ENCODE results near the gene GABRD. TPM values are rescaled to one million over a fixed set of nuclear protein-coding genes. Genes with fewer than 3 reads are reported as not detected.

The GABRD gene
- total and polyA plus RNA-seq, 2 experiments from 2014 or later: not detected

DNA sequence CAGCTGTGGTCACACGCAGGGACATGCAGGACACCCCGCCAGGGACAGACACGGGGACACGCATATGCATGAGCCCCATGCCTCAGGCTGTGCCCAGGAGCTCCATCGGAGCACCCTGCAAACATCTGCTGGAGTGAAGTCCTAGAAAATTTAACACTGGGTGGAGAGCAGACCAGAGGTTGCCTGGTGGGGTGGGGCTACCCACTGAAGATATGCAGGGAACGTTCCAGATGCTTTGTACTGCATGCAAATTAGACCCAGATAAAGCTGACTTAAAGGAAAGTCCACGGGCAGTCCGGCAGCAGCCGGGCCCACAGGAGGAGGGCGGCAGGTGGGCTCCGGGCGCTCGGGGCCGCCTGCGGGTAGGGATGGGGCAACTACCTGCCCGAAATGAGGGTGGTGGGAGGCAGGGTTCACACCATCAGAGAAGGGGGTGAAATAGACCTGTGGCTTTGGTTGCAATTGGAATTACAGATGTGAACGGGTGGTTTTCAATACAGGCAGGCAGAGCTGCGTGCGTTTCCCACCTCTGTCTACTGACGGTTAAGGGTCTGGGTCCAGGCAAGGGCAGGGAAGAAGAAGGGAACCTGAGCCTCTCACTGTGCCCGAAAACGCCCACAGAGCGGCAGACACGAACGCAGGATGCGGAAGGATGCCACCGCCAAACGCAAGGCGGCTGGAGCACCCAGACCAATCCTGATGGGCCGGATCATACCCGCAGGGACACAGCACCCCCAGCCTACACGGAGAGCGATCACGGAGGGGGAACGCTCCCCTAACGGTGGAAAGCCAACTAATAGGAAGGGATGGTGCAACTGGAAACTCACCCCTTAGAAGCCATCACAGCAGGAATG lies 36.5 kb upstream of the GABRD start:
- TF ChIP-seq EZH2phosphoT487 (IDR thresholded peaks at IDR 0.05; ENCODE audit: insufficient read depth, low read depth): no peak
- no peak for TF ChIP-seq EZH2 (IDR thresholded peaks at IDR 0.05; ENCODE audit: insufficient read depth, poor library complexity, severe bottlenecking)
- no peaks in the 10 kb centered on the region for H3K9me3 ChIP-seq (ENCODE audit: low read depth)
- H3F3A ChIP-seq (ENCODE audit: insufficient read depth): no peaks in the 10 kb centered on the region
- in situ Hi-C loops (cut with MboI): no loop called here
- no peak overlapping the region for H3K9ac ChIP-seq
- H3K79me2 ChIP-seq (ENCODE audit: insufficient read depth): no peaks in the 10 kb centered on the region
- no peaks in the 10 kb centered on the region for H4K20me1 ChIP-seq (ENCODE audit: insufficient read depth)
- no peaks in the 10 kb centered on the region for H3K36me3 ChIP-seq (ENCODE audit: low read depth)
- no peak overlapping the region for H3K27ac ChIP-seq
- no peak overlapping the region for H2AFZ ChIP-seq
- H3K27me3 ChIP-seq (replicated peaks; ENCODE audit: insufficient read depth): no peaks in the 10 kb centered on the region; the same call in 1 of the 2 replicates
- no peaks in the 10 kb centered on the region for H3K9me2 ChIP-seq (ENCODE audit: insufficient read depth)
- H3K4me1 ChIP-seq (ENCODE audit: insufficient read depth): no peaks in the 10 kb centered on the region
- DNase-seq: no peak
- WGBS, 2 experiments (ENCODE audit: low coverage in 1 of 2, low lambda C conversion rate in 2 of 2, missing lambda C conversion rate in 2 of 2): 46 to 52% methylated on average over 36 of the region's 36 CpGs
- no peak overlapping the region for H3K4me2 ChIP-seq (ENCODE audit: unreplicated experiment)
- no peak overlapping the region for H3K4me3 ChIP-seq

DNA sequence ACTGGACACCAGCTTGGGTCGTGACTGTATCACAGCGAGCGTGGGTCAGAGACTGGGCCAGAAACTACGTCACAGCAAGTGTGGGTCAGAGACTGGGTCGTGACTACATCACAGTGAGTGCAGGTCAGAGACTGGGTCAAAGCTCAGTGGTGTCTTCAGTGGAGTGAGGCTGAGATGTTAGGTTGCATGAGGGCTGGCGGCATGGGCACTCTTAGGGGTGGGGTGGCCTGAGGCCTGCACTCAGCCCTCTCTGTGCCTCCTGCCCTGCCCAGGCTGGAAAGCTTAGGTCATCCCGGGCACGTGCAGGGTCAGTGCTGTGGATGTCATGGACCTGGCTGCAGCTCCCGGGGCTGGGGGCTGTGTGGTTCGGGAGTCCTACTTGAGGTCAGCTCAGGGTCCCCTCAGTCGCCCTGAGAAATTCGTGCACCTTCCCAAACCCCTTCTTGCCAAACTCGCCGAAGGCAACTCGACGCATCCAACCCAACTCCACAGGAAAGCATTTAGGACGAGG lies 34.5 kb upstream of the GABRD start:
- H3K9me3 ChIP-seq (ENCODE audit: low read depth): no peaks in the 10 kb centered on the region
- H3K4me3 ChIP-seq: no peak overlapping the region
- H3K9me2 ChIP-seq (ENCODE audit: insufficient read depth): no peaks in the 10 kb centered on the region
- TF ChIP-seq EZH2 (IDR thresholded peaks at IDR 0.05; ENCODE audit: insufficient read depth, poor library complexity, severe bottlenecking) (no peak), EZH2phosphoT487 (IDR thresholded peaks at IDR 0.05; ENCODE audit: insufficient read depth, low read depth) (no peak)
- H3K9ac ChIP-seq: no peak overlapping the region
- no peaks in the 10 kb centered on the region for H3K79me2 ChIP-seq (ENCODE audit: insufficient read depth)
- WGBS, 2 experiments (ENCODE audit: low coverage in 1 of 2, low lambda C conversion rate in 2 of 2, missing lambda C conversion rate in 2 of 2): 69% methylated on average over 17 of the region's 17 CpGs
- no peak overlapping the region for H3K27ac ChIP-seq
- H2AFZ ChIP-seq: no peak overlapping the region
- H3K4me1 ChIP-seq (ENCODE audit: insufficient read depth): no peaks in the 10 kb centered on the region; the same call in 1 of the 2 replicates
- no peak for DNase-seq
- no peaks in the 10 kb centered on the region for H3F3A ChIP-seq (ENCODE audit: insufficient read depth)
- H3K4me2 ChIP-seq (ENCODE audit: unreplicated experiment): no peak overlapping the region
- H3K36me3 ChIP-seq (ENCODE audit: low read depth): no peaks in the 10 kb centered on the region
- H4K20me1 ChIP-seq (ENCODE audit: insufficient read depth): no peaks in the 10 kb centered on the region
- in situ Hi-C loops (cut with MboI): no loop called here
- no peaks in the 10 kb centered on the region for H3K27me3 ChIP-seq (replicated peaks; ENCODE audit: insufficient read depth)

DNA sequence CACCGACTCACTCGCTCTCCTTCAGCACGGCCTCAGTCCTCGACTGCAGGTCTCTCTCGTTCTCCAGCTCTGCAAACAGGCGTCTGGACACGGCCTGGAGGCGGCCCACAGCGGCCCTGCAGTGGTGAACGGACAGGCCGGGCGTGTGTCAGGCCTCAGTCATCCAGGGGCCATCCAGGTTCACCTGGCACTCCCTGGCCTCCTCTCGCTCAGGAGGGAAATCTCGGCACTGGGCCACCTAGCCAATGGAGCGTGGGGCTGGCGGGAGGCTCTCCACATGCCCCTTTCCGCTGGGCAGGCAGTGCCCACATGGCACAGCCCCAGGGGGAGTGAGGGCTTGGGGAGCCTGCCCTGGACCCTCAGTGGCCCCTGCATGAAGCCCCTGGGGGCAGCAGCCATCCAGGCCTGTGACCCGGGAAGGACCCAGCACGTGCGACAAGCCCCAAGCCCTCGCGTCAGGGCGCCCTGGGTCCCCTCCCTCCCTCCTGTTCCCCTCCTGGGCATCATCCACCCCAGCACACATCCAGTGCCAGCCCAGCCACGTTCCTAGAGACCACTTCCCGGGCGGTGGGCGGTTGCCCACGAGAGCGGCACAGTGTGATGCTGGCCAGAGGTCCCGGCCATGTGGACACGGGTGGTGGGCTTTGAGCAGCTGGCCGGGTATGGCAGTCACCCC lies 33.6 kb upstream of the GABRD start:
- Histone ChIP-seq H3K27me3 (replicated peaks; ENCODE audit: insufficient read depth) (no peaks in the 10 kb centered on the region), H3K9me3 (ENCODE audit: low read depth) (no peaks in the 10 kb centered on the region), H3K79me2 (ENCODE audit: insufficient read depth) (no peaks in the 10 kb centered on the region), H3K4me3 (no peak overlapping the region), H3K9ac (no peak overlapping the region), H3K27ac (no peak overlapping the region), H3K9me2 (ENCODE audit: insufficient read depth) (no peaks in the 10 kb centered on the region), H2AFZ (no peak overlapping the region), H3F3A (ENCODE audit: insufficient read depth) (no peaks in the 10 kb centered on the region), H4K20me1 (ENCODE audit: insufficient read depth) (no peaks in the 10 kb centered on the region), H3K4me1 (ENCODE audit: insufficient read depth) (peaks cover 3% of the 10 kb centered on the region; the same call in 1 of the 2 replicates), H3K4me2 (ENCODE audit: unreplicated experiment) (no peak overlapping the region), H3K36me3 (ENCODE audit: low read depth) (no peaks in the 10 kb centered on the region)
- WGBS, 2 experiments (ENCODE audit: low coverage in 1 of 2, low lambda C conversion rate in 2 of 2, missing lambda C conversion rate in 2 of 2): 80 to 82% methylated on average over 26 to 29 of the region's 32 CpGs
- in situ Hi-C loops (cut with MboI): no loop called here
- TF ChIP-seq EZH2phosphoT487 (IDR thresholded peaks at IDR 0.05; ENCODE audit: insufficient read depth, low read depth) (no peak), EZH2 (IDR thresholded peaks at IDR 0.05; ENCODE audit: insufficient read depth, poor library complexity, severe bottlenecking) (no peak)
- no peak for DNase-seq

DNA sequence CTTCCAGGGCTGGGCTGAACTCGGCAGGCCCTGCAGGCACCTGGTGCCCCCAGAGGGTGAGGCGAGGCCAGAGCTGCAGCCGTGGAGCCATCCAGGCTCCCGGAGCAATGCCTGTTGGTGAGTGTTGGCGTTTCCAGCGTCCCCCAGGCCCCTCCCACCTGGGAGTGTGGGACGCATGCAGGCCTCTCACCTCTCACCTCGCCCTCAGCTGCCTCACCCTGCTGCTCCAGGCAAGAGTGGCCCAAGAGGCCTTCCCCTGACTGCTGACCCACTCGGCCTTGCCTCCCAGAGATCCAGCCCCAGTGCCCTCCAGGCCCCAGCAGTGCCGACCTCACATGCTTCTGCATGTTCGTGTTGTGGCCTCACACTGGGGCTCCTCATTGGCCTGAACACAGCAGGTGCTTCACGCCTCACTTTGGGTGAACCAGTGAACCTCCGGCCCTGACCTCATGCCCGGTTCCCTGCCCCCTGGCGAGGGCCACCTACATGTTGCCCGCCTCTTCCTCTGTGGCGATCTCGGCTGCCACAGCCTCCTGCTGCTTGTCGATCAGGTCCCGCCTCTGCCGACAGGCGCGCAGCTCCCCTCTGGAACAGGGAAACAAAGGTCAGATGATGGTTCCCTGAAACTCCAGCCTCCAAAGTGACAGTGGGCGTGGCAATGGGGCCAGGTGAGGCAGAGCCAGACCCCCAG lies 32.5 kb upstream of the GABRD start:
- in situ Hi-C loops (cut with MboI): no loop called here
- Histone ChIP-seq H3K4me1 (ENCODE audit: insufficient read depth) (peaks cover 3% of the 10 kb centered on the region; the same call in 1 of the 2 replicates), H3K4me3 (no peak overlapping the region), H4K20me1 (ENCODE audit: insufficient read depth) (no peaks in the 10 kb centered on the region), H3K9me2 (ENCODE audit: insufficient read depth) (no peaks in the 10 kb centered on the region), H3K4me2 (ENCODE audit: unreplicated experiment) (no peak overlapping the region), H3F3A (ENCODE audit: insufficient read depth) (no peaks in the 10 kb centered on the region), H3K27ac (no peak overlapping the region), H3K36me3 (ENCODE audit: low read depth) (no peaks in the 10 kb centered on the region), H3K79me2 (ENCODE audit: insufficient read depth) (no peaks in the 10 kb centered on the region), H3K9ac (no peak overlapping the region), H3K27me3 (replicated peaks; ENCODE audit: insufficient read depth) (peaks cover 7% of the 10 kb centered on the region; the same call in 1 of the 2 replicates), H3K9me3 (ENCODE audit: low read depth) (no peaks in the 10 kb centered on the region), H2AFZ (no peak overlapping the region)
- no peak for DNase-seq
- 78% methylated on average over 22 to 23 of the region's 24 CpGs for WGBS, 2 experiments (ENCODE audit: low coverage in 1 of 2, low lambda C conversion rate in 2 of 2, missing lambda C conversion rate in 2 of 2)
- no peak for TF ChIP-seq EZH2phosphoT487 (IDR thresholded peaks at IDR 0.05; ENCODE audit: insufficient read depth, low read depth)
- no peak for TF ChIP-seq EZH2 (IDR thresholded peaks at IDR 0.05; ENCODE audit: insufficient read depth, poor library complexity, severe bottlenecking)
